CD4-positive, alpha-beta T cell treated with Interleukin-4 for 1 hour (primary cell): ENCODE measurements around the gene SLC38A8.

Source experiments
- DNase-seq, 2 donors: peaks; one replicate each; pipeline ENCODE4 v3.0.0-alpha.2; 2020 to 2022

The SLC38A8 gene

GRCh38 chr16:83994087-83994486 is 48.5 kb downstream of the SLC38A8 start:
- peak in 1 of 2 donors; percentile 61 for DNase-seq

DNA sequence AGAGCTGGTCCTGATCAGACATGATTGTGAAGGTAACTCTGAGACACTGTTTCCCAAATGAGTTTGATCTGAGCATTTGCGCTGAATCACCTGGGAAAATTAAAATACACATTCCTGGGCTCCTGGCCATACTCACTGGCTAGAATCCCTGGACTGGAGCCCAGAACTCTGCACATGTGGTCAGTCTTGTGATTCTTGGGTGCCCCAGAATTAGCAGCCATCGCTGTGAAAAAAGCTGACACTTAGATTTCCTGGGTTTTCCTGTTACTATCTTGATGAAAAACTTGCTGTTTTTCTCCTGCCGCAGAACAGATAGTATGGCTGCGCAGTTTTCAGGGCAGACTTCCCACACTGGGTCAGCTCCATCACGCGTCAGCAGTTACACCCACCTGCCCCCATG is 50.0 kb downstream of the SLC38A8 start:
- DNase-seq, result no peak

- DNase-seq, result no peak
Observed at GRCh38 chr16:83990492-83990891, 52.1 kb downstream of the SLC38A8 start.

DNA sequence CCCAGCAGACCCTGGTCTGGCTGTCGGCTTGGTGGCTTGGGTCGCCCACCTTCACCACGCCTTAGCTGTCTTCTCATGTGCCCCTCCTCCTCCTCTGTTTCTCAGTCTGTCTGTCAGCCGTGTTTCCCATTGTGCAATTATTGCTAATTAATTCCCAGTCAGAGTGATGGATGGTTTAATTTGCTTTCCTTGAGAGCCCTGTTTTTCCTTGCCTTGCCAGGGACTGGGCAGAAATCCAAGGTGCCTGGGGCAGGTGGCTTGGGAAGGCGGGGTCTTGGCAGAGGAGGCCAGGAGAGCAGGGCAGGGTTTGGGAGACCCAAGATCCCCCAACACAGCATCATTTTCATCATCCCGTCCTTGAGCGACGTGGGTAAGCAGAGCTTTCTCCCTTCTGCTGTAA is 53.3 kb downstream of the SLC38A8 start:
- no peak for DNase-seq

DNA sequence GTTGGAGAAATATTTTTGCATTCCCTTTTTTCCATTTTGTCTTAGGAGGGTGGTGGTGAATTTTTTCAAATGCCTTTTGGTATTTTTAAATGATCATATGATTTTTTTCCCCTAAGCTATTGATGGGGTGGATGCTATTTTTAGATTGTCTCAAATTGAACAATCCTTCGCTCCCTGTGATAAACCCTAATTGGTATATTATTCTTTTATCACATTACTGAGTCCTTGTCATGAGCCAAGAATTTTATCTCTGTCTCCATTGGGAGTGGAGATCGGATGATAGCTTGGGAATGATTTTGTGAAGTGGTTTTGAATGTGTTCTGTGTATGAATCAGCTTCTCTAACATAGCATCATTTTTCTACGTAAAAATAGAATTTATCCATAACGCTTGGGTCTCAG is 59.1 kb downstream of the SLC38A8 start:
- DNase-seq, result no peak

DNA sequence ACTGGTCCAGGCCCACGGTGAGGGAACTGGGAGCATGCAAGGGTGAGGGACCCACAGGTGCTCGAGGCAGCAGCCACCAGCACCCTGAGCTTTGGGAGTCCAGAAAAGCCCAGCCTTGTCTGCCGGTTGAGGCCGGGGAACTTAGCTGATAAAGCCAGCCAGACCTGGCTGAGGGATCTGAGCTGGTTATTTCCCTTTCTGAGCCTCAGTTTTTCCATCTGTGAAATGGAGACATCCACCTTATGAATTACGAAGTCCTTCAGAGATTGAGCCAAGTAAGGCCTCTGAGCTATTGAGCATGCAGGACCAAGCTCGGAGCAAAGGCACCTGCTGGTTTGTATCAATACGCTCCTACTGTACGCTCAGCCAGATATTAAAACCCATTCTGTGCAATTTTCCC is 60.8 kb downstream of the SLC38A8 start:
- no peak for DNase-seq

GRCh38 chr16:83980794-83981193 is 61.8 kb downstream of the SLC38A8 start:
- no peak for DNase-seq

GRCh38 chr16:83979441-83979840 is 63.2 kb downstream of the SLC38A8 start:
- DNase-seq, result no peak

DNA sequence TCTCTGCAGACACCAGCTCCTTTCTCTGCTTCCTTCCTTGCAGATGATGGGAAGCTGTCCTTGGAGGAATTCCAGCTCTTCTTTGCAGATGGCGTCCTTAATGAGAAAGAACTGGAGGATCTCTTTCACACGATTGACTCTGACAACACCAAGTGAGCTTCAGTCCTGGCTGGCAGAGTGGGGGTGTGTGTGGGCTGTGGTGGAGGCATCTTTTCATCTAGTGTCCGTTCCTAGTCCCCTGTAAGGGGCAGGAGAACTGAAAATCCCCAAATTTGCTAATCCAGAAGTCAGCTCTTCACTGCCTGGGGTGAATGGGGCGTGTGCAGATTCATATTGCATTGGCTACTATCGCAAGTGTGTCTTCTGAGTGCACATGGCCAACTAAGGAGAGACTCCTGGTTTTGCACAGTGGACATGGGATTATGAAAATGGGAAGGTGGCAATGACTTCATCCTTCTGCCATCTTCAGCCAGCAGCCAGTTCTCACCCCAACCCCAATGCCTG is 64.1 kb downstream of the SLC38A8 start:
- DNase-seq, result no peak

GRCh38 chr16:83977056-83977815 is 65.4 kb downstream of the SLC38A8 start:
- no peak for DNase-seq

DNA sequence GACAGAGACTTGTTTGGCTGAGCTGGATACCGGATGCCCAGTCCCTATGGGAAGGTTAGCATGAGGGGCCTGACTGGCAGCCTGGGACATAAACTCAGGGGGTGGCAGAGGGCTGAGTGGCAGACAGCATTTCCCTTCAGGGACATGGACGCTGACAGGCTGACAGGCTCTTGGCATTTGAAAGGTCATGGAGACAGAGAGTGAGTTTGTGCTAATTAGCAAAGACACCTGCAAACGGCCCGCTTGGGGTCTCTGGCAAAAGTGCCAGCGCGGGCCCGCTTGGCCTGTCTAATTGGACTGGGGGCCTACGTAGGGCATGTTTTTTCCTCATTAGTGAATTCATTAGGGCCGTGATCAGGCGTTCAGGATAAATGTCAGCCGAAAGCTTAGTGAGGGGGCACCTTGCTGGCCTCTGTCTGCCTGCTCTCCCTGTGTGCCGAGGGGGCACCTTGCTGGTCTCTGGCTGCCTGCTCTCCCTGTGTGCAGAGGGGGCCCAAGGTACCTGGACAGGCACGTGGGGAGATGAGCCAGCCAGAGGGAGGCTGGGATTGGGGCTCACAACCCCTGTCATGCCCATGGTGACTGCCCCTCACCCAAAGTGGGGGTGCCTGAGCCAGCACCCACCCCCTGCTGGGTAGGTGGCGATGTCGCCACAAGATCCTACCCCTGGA is 66.9 kb downstream of the SLC38A8 start:
- DNase-seq, result no peak

GRCh38 chr16:83974475-83974874 is 68.1 kb downstream of the SLC38A8 start:
- no peak for DNase-seq

DNA sequence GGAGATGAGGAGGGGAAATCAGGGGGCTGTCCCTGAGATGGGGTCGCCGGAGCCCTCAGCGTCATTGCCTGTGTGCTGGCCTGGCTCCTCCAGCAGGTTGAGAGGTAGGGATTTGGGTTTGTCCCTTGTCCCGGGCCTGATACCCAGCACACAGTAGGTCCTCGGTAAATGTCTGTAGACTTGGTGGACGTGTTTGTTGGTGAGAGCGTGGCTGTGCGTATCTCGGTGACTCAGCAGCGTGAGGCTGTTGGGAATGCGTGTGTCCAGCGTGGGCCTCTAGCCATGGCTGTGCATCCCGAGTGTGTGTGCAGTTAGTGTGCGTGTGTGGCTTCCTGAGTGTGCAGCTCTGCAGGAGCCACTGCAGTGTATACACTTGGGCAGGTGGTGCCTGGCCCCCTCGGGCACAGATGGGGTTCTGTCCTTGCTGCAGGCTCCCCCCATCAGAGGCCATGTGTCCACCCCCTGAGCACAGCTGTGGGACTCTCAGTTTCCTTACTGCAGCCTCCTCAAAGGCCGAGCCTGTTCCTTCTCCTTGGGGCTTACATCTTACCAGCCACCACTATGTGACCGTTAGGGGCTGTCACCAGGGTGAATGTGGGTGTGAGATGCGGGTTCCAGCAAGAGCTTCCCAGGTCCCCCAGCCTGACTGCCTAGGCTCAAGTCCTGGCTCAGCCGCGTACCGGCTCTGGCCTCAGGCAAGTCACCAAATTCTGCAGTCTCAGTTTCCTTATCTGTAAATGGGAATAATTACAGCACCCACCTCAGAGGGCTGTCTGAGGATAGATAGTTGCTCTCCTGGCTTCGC is 68.8 kb downstream of the SLC38A8 start:
- no peak for DNase-seq

GRCh38 chr16:83973077-83973476 is 69.5 kb downstream of the SLC38A8 start:
- DNase-seq, result no peak

GRCh38 chr16:83972256-83973008 is 70.2 kb downstream of the SLC38A8 start:
- DNase-seq, result no peak

- DNase-seq, result no peak
Observed at GRCh38 chr16:83971165-83972130, 71.1 kb downstream of the SLC38A8 start.

- DNase-seq, result no peak
Observed at GRCh38 chr16:83970430-83970815, 72.2 kb downstream of the SLC38A8 start.

GRCh38 chr16:83969771-83970429 is 72.7 kb downstream of the SLC38A8 start:
- DNase-seq, result no peak

DNA sequence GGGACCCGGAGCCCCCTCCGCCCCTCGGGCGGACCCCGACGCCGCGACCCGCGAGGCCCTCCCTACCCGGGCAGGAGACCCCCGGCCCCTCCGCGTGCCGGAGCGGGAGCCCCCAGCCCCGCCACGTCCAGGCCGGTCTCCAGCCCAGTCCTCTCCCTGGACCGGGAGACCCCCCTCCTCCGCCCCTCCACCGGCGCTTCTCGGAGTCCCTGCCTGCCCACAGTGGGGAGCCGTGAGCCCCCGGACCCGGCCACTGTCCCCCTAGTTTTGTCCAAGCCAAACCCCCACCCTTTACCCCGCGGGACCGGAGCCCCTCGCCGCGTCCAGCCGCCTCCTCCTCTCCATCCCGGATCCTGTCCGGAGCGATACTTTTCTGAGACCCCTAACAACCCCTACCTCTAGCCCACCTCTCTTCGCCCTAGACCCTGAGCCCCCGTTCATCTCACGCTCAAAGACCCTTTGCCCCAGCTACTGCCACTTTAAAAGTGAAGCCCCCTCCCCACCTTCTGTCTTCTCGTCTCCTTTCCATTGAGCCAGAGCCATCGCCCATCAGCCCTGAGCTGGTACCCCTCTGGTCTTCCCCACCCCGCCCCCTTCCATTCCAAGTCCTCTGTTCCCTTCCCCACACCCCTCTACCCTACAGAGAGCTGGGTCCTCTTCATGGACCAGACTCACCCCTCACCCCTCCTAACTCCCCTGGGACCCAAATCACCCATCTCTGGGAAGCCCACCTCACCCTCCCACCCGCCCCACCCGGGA is 73.5 kb downstream of the SLC38A8 start:
- DNase-seq, result no peak

DNA sequence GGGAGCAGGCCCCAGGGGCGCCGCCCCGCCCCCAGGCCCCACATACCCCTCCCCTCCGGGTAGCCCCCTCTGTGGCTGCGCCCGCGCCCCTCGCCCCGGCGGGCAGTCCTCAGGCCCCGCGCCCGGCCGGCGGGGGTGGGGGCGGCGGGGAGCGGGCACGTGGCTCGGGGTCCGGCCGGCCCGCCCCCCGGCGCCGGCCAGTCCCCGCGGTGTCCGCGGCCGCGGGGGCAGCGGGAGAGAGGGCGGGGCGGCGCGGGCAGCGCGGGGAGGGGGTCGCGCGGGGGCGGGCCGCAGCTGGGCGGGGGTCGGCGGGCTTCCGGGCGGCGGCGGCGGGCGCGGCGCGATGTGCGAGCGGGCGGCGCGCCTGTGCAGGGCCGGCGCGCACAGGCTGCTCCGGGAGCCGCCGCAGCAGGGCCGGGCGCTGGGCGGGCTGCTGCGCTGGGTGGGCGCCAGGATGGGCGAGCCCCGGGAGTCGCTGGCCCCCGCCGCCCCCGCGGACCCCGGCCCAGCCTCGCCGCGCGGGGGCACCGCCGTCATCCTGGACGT is 74.2 kb downstream of the SLC38A8 start:
- no peak for DNase-seq
